Left ventricle myocardium superior (tissue), 1 donor: Measurements from ENCODE around the gene ATXN10. TPM values are rescaled to one million over a fixed set of nuclear protein-coding genes. Genes with fewer than 3 reads are reported as not detected.
"Not testable (repeated sequence)": the region's sequence is repeated elsewhere in the genome, so short reads cannot be mapped to it uniquely, and the experiment has no call there.

ENCODE experiments used
- ATAC-seq: fragments of 200-7000 bp; cut with Tn5 transposase; one replicate; pipeline ENCODE4 v1.9.1; 2020; ENCODE audit warnings: mild to moderate bottlenecking, moderate library complexity
- DNase-seq: peaks from one replicate; pipeline ENCODE4 v3.0.0-alpha.2; 2020
- intact Hi-C: fragments of 100-400 bp; cut with micrococcal nuclease; formaldehyde crosslinking; loops from one replicate; pipeline ENCODE4 v1.11.0; 2022
- total RNA-seq: library from RNA; stranded (reverse); fragmentation: NEBNext Ultra II Directional; extraction: Animal tissue kit (Norgen Biotek cat#: 25700); gene quantifications from one replicate; pipeline ENCODE4 v1.2.1, GENCODE V29; 2021
- donor health status: DM: no; HTN: yes; CAD: no; lungs with severe emphysema.

The ATXN10 gene
- total RNA-seq, 1 donor from 2014 or later, result 142 TPM

DNA sequence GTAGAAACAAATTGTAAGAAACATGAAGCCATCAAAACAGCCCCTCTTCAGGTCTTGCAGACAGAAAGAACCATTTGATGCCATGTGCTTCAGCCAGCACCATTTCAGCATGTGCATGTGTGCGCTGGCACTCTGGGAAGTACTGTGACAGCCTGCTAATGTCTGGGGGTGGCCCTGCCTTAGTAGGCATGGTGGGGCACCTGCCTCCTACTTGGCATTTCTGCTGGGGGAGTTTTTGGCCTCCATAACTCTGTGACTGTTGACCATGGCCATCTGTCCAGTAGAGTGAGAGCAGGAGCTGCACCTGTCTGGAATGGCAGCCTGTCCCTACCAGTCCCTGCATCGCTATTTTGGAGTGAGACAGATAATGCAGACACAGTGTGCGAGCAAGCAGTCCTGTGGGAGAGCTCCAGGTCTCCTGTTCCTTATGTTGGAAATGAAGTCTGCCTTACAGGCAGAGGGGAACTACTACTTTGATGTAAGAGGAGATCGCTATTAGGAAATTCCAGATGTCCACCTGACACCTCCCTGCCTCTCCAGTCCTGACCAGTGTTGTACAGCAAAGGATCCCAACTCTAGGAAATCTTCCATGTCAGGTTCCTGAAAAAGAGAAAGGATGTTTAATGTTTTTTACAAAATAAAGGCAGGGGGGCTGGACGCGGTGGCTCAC lies 102.5 kb downstream of the ATXN10 start:
- intact Hi-C loops, result no loop called here
- ATAC-seq (no peak), DNase-seq (no peak)

- DNase-seq (no peak), ATAC-seq (no peak)
- intact Hi-C loops, result no loop called here
These were observed 103.4 kb downstream of the ATXN10 start for GRCh38 chr22:45775062-45775461.

- DNase-seq (no peak), ATAC-seq (no peak)
- intact Hi-C loops, result no loop called here
These were observed 104.1 kb downstream of the ATXN10 start for GRCh38 chr22:45775569-45776312.

- DNase-seq (no peak), ATAC-seq (no peak)
- intact Hi-C loops, result no loop called here
These were observed 104.6 kb downstream of the ATXN10 start for GRCh38 chr22:45776313-45776585.

DNA sequence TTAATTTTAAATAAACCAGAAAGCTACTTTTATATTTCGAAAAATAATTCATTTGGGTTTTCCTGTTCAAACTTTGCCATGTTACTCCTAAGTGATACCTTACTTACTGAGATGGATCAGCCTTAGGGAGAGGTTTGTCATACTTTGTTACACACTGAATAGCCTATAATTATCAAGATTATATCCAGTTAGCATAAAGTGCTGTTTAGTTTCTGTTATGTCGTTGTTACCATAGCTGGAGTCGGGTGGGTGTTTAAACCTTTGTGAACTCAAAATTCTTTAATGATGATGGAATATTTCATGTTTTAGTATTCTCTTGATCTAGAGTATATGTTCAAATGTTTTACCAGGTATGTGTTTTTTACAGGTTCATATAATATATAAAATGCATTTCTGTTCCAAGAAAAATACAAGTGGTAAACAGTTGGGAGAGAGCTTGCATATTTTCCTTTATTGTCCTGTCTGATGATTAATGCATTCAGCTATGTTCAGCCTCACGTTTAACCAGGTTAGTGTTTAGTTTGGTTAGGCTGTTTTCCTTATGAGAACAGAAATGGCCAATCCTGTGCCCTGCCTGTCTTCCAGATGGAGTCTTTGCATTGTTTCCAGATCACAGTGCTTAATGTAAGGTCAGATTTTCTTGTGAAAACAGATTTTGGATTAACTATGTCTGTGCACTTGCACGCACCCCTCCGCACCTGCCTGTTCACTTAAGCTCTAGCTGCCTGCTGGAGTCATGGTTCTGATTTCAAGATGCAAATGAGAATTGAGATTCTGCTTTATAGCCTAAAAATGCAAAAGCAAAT lies 105.6 kb downstream of the ATXN10 start:
- ATAC-seq, result no peak
- DNase-seq, result no peak
- intact Hi-C loops, result no loop called here

- intact Hi-C loops, result no loop called here
- no peak for ATAC-seq
- no peak for DNase-seq
These were observed 106.3 kb downstream of the ATXN10 start for GRCh38 chr22:45777852-45778375.

DNA sequence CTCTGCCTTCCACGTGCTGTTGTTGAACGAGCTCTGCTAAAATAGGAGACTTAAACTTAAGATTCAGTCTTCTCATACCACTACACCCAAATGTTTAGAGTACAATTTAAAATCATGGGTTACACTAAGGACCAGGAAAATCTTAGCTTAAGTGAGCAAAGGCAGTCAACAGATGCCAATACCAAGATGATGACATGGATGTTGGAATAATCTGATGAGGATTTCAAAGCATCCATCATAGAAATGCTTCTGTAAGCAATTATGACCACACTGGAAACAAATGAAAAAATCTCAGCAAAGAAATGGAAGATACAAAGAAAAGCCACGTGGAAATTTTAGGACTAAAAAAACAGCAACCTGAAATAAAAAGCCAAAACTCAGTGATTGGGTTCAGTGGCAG lies 109.8 kb downstream of the ATXN10 start:
- ATAC-seq (no peak), DNase-seq (no peak)
- intact Hi-C loops, result no loop called here

DNA sequence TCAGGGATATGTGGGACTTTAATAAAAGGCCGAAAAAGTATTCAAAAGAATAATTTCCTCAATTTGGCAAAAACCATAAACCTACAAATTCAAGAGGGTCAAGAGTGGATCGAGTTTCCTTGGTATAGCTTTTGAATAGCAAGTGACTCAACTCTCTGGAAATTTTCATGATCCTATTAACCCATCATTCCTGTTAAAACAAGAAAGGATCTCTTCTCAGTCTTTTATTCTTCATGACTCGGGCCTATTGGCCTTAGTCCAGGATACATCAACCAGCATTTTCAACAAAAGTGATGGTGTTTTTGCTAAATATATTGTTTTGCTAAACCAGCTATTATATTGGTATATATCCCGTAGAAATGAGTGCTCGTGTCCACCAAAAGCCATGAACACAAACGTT lies 110.3 kb downstream of the ATXN10 start:
- ATAC-seq, result no peak
- DNase-seq, result no peak
- intact Hi-C loops, result no loop called here

DNA sequence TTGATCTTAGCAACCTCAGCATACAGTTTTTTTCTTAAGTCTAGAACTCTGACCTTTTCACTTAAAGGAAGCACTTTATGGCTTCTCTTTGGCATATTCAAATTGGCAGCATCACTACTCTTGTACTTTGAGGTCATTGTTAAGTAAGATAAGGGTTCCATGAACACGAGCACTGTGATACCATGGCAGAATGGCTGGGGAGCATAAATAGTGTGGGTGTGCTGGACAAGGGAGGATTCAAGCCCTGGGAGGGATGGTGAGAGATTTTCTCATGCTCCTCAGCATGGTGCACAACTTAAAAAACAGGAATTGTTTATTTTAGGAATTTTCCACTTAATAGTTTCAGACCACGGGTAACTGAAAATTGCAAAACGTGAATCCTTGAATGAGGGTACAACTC lies 111.4 kb downstream of the ATXN10 start:
- ATAC-seq, result peak; percentile 63
- intact Hi-C loops, result no loop called here
- DNase-seq, result no peak

GRCh38 chr22:45783690-45784089 lies 112.1 kb downstream of the ATXN10 start:
- ATAC-seq (peak; percentile 35), DNase-seq (no peak)
- intact Hi-C loops, result no loop called here

- peak; percentile 55 for DNase-seq
- ATAC-seq, result peak; percentile 87
- intact Hi-C loops, result no loop called here
These were observed 113.0 kb downstream of the ATXN10 start for GRCh38 chr22:45784357-45785277.

DNA sequence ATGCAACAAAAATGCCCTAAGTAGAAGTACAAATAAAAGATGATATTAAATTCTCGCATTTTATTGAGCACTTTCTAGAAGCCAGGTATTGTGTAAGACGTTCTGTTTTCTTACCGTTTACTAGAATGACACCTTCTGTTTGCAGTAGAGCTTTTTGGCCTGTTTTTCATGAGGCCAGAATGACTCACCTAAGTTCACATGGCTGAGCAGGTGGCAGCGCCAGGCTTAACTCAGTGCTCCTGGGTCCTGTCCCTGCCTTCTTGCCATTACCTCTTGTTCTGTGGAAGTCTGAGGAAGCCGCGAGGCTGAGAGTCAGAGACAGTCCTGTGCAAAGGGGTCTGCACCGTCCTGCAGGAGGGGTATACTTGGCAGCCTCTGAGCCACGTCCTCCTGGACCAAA lies 113.8 kb downstream of the ATXN10 start:
- peak; percentile 7 for ATAC-seq
- no peak for DNase-seq
- intact Hi-C loops, result no loop called here

DNA sequence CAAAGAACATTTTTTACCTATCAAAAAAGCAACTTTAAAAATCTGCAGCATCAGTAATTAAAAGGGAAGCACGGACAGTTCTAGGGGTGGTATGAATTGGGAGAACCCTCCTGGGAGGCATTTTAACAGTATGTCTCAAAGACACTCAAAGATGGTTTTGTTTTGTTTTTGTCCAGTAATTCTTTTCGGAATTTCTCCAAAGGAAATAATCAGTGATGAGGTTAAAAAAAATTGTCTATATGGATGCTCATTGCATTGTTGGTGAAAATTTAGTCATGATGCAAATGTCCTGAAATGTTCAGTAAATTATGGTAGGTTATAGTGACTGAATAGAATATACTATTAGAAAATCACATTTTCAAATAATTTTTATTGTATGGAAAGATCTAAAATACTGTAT lies 115.1 kb downstream of the ATXN10 start:
- no peak for ATAC-seq
- intact Hi-C loops, result no loop called here
- DNase-seq, result no peak

DNA sequence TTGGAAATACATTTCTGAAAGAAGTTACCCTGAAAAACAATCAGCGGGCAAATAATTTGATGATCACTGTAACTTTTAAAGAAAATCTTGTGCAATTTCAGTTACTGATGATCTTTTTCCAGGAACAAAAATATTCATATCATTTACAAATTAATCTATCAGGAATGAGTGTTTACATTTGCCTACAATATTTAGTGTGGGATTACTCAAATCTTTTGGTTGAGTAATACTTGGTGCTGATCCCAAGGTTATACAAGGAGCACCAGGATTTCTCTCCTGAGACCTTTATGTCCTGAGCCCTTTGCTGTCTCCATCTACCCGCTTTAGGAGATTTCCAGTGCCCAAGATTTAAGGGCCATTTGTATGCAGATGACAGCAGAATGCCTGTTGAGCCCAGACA lies 116.1 kb downstream of the ATXN10 start:
- intact Hi-C loops, result no loop called here
- ATAC-seq, result no peak
- DNase-seq, result no peak

DNA sequence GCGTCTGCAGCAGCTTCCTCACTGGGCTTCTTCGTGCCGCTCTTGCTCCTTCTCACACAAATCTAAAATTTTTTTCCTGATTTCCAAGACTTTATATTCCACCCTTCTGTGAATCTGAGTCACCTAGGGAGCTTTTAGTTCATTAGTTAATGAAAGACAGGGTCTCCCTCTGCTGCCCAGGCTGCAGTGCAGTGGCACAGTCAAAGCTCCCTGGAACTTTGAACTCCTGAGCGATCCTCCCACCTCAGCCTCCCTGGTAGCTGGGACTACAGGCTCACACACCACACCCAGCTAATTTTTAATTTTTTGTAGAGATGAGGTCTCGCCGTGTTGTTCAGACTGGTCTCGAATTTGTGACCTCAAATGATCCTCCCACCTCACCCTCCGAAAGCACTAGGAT lies 116.9 kb downstream of the ATXN10 start:
- ATAC-seq (no peak), DNase-seq (no peak)
- intact Hi-C loops, result no loop called here

- no peak for ATAC-seq
- intact Hi-C loops, result no loop called here
- DNase-seq, result no peak
These were observed 118.8 kb downstream of the ATXN10 start for GRCh38 chr22:45790401-45790800.

DNA sequence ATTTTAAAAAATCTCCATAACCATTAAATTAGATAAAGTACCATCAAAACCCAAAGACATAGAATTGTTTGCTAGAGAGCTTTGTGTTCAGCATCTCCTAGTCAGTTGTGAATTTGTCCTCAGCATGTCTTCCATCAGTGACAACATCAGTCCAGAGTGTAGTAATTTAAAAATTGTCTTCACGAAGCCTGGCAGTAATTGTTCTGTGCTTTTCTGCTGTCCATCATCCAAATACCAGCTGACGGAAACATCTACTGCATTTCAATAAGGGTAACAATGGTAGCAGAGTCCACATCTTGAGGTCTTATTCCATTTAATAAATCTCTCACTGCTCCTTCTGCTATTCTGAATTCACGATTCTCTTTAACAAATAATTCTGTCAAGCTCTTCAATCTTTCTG lies 121.5 kb downstream of the ATXN10 start:
- ATAC-seq, result no peak
- DNase-seq, result no peak
- intact Hi-C loops, result no loop called here

- DNase-seq (no peak), ATAC-seq (no peak)
- intact Hi-C loops, result no loop called here
These were observed 122.3 kb downstream of the ATXN10 start for GRCh38 chr22:45793892-45794291.

DNA sequence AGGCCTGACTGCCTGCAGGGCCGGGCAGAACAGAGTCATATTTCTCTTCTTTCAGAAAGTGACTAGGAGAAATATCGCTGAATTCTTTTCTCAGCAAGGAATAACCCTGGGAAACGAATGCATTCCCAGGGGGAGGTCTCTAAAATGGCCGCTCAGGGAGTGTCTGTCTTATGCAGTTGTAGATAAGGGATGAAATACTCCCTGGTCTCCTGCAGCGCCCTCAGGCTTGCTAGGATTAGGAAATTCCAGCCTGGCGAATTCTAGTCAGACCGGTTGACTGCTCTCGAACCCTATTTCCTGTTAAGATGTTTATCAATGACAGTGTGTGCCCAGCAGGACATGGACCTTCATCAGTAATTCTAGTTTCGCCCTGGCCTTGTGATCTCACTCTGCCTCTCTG lies 124.4 kb downstream of the ATXN10 start:
- DNase-seq, ATAC-seq, intact Hi-C loops: not testable (repeated sequence)
